Measurements from ENCODE around the gene YPEL1.
"Not testable (repeated sequence)": the region's sequence is repeated elsewhere in the genome, so short reads cannot be mapped to it uniquely, and the experiment has no call there.

YPEL1 gene

DNA sequence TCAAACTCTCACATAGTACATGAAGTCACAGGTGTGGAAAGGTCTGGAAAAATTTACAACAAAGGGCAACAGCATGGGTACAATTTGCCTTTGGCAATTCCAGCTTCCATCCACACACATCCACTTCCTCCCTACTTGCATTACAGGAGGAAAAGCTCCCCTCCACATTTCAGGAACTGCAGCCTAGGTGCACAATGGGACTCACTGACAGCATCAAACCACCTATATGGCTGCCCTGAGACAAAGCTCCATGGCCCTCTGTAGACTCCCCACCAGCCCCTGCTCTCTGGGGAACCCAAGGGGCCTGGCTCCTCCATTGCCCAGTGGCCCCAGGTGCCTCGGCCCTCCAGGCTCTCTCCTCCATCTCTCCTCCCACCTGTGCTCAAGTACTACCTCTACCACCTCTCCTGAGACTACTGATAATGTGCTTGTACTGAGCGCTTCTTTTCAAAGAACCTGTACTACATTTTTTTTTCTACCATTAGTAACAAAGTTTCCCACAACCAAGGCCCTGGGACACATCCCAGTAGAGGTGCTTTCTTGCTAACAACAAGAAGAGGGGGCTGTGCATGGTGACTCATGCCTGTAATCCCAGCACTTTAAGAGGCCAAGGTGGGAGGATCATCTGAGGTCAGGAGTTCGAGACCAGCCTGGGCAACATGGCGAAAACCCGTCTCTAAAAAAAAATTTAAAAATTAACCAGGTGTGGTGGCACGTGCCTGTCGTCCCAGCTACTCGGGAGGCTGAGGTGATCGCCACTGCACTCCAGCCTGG is 4.9 kb downstream of the YPEL1 start:
- no peak overlapping the region for H3K4me3 ChIP-seq (replicated peaks; ENCODE audit: low read depth, low read length)
- DNase-seq (ENCODE audit: extremely low read depth, insufficient read length): no peak
- TF ChIP-seq, protein P1, sequence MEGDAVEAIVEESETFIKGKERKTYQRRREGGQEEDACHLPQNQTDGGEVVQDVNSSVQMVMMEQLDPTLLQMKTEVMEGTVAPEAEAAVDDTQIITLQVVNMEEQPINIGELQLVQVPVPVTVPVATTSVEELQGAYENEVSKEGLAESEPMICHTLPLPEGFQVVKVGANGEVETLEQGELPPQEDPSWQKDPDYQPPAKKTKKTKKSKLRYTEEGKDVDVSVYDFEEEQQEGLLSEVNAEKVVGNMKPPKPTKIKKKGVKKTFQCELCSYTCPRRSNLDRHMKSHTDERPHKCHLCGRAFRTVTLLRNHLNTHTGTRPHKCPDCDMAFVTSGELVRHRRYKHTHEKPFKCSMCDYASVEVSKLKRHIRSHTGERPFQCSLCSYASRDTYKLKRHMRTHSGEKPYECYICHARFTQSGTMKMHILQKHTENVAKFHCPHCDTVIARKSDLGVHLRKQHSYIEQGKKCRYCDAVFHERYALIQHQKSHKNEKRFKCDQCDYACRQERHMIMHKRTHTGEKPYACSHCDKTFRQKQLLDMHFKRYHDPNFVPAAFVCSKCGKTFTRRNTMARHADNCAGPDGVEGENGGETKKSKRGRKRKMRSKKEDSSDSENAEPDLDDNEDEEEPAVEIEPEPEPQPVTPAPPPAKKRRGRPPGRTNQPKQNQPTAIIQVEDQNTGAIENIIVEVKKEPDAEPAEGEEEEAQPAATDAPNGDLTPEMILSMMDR (IDR thresholded peaks at IDR 0.05; ENCODE audit: insufficient read depth, low read length, poor library complexity, severe bottlenecking): no peak
- H3K27me3 ChIP-seq (replicated peaks; ENCODE audit: control insufficient read depth, insufficient read depth, low read length): no peaks in the 10 kb centered on the region
- no peaks in the 10 kb centered on the region for H3K36me3 ChIP-seq (ENCODE audit: control insufficient read depth, insufficient read depth, low read length)

DNA sequence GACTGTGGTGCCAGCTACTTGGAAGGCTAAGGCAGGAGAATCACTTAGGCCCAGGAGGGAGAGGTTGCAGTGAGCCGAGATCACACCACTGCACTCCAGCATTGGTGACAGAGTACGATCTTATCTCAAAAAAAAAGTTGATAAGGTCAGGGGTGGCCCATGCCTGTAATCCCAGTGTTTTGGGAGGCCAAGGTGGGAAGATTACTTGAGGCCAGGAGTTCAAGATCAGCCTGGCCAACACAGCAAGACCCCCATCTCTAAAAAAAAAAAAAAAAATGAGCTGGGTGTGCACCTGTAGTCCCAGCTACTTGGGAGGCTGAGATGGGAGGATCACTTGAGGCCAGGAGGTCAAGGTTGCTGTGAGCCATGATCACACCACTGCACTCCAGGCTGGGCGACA is 6.4 kb downstream of the YPEL1 start:
- H3K27me3 ChIP-seq (replicated peaks; ENCODE audit: control insufficient read depth, insufficient read depth, low read length); H3K4me3 ChIP-seq (replicated peaks; ENCODE audit: low read depth, low read length); H3K36me3 ChIP-seq (ENCODE audit: control insufficient read depth, insufficient read depth, low read length); DNase-seq (ENCODE audit: extremely low read depth, insufficient read length): not testable (repeated sequence)

DNA sequence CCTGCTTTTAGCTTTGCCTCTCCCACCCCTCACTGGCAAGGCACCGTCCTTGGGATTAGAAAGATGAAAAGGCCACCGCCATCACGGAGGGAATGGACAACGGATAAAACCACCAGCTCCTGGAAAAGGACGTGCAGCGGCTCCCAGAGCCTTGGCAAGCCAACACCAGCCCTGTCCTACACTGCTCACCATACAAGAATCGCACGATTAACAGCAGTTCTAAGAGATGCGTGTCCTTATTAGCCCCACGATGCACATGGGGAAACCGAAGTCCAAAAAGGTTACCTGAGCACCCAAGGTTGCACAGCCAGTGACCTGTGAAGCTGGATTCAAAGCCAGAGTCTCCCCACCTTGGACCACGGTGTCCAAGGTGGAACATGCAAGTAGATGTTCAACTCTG is 7.3 kb downstream of the YPEL1 start:
- DNase-seq (ENCODE audit: extremely low read depth, insufficient read length): no peak
- no peaks in the 10 kb centered on the region for H3K36me3 ChIP-seq (ENCODE audit: control insufficient read depth, insufficient read depth, low read length)
- H3K4me3 ChIP-seq (replicated peaks; ENCODE audit: low read depth, low read length): no peak overlapping the region
- H3K27me3 ChIP-seq (replicated peaks; ENCODE audit: control insufficient read depth, insufficient read depth, low read length): no peaks in the 10 kb centered on the region
- TF ChIP-seq, protein P1 (IDR thresholded peaks at IDR 0.05; ENCODE audit: insufficient read depth, low read length, poor library complexity, severe bottlenecking): no peak

DNA sequence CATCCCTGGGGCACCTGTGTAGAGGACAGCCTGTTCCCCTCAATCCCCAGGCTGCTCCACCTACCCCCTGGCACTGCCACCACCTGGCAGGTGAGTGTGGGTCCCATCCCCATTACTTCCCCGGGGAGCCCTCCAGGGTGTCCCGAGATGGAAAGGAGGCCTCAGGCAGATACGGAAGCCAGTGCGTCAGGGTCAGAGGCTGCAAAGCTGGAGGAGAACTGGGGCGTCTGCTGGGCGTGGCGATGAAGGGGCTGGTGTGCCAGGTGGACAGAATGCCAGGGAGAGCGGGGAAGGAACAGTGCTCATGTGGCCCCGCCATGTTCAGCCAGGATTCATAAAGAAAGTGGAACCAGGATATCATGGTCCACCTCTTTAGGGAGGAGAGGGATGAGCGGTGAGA is 7.8 kb downstream of the YPEL1 start:
- Histone ChIP-seq H3K36me3 (ENCODE audit: control insufficient read depth, insufficient read depth, low read length) (no peaks in the 10 kb centered on the region), H3K4me3 (replicated peaks; ENCODE audit: low read depth, low read length) (no peak overlapping the region), H3K27me3 (replicated peaks; ENCODE audit: control insufficient read depth, insufficient read depth, low read length) (no peaks in the 10 kb centered on the region)
- TF ChIP-seq, protein P1 (IDR thresholded peaks at IDR 0.05; ENCODE audit: insufficient read depth, low read length, poor library complexity, severe bottlenecking): no peak
- DNase-seq (ENCODE audit: extremely low read depth, insufficient read length): no peak

DNA sequence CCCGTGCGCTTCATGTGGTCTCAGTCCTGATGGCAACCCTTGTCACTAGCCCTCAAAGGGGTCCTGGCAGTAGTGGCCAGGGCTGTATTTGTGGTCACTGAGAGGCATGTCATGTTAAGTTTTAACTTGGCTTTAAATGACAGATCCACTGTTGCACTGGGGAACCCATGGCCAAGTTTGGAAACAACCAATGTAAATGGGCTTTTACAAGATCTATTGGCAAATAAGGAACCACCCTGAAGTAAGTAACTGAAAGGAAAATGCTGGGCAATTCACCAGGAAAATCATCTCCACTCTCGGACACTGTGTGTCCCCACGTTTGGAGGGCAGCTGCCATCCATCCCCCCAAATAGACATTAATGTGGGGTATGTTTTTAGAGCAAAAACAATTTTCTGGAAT is 8.4 kb downstream of the YPEL1 start:
- H3K4me3 ChIP-seq (replicated peaks; ENCODE audit: low read depth, low read length): no peak overlapping the region
- no peaks in the 10 kb centered on the region for H3K27me3 ChIP-seq (replicated peaks; ENCODE audit: control insufficient read depth, insufficient read depth, low read length)
- no peaks in the 10 kb centered on the region for H3K36me3 ChIP-seq (ENCODE audit: control insufficient read depth, insufficient read depth, low read length)
- TF ChIP-seq, protein P1 (IDR thresholded peaks at IDR 0.05; ENCODE audit: insufficient read depth, low read length, poor library complexity, severe bottlenecking): no peak
- DNase-seq (ENCODE audit: extremely low read depth, insufficient read length): no peak

GRCh38 chr22:21726650-21727049 is 8.9 kb downstream of the YPEL1 start:
- DNase-seq (ENCODE audit: extremely low read depth, insufficient read length): no peak
- Histone ChIP-seq H3K4me3 (replicated peaks; ENCODE audit: low read depth, low read length) (no peak overlapping the region), H3K36me3 (ENCODE audit: control insufficient read depth, insufficient read depth, low read length) (no peaks in the 10 kb centered on the region), H3K27me3 (replicated peaks; ENCODE audit: control insufficient read depth, insufficient read depth, low read length) (no peaks in the 10 kb centered on the region)
- TF ChIP-seq, protein P1 (IDR thresholded peaks at IDR 0.05; ENCODE audit: insufficient read depth, low read length, poor library complexity, severe bottlenecking): peak; percentile 58
